H9 (cell line): ENCODE results near the gene PHC3. TPM values are rescaled to one million over a fixed set of nuclear protein-coding genes. Genes with fewer than 3 reads are reported as not detected.
A peak's percentile ranks its signal among the peaks of the same experiment; 100 is the strongest.

Experiments used
- DNase-seq: peaks from one replicate; pipeline ENCODE4 v3.0.0-alpha.2; 2017
- H2AFZ ChIP-seq: one replicate; pipeline ENCODE4 v1.6.1; 2013; ENCODE audit warnings: mild to moderate bottlenecking, low read length, control low read depth, moderate library complexity
- H2AK5ac ChIP-seq: 2 replicates; pipeline ENCODE4 v1.6.1; 2013; ENCODE audit warnings: low read length, control low read depth, mixed read lengths; ENCODE audit not compliant: insufficient read length
- H2BK120ac ChIP-seq: one replicate; pipeline ENCODE4 v1.6.1; 2013; ENCODE audit warnings: low read depth, mild to moderate bottlenecking, low read length, control low read depth, inconsistent platforms; ENCODE audit not compliant: poor library complexity, severe bottlenecking
- H2BK12ac ChIP-seq: 2 replicates; pipeline ENCODE4 v1.6.1; 2013; ENCODE audit warnings: low read length, control low read depth, mixed read lengths, low read depth; ENCODE audit not compliant: insufficient read length
- H2BK15ac ChIP-seq: 2 replicates; pipeline ENCODE4 v1.6.1; 2013; ENCODE audit warnings: low read depth, low read length, control low read depth
- H2BK20ac ChIP-seq: one replicate; pipeline ENCODE4 v1.6.1; 2013; ENCODE audit warnings: low read depth, mild to moderate bottlenecking, low read length, control low read depth, inconsistent platforms; ENCODE audit not compliant: poor library complexity, severe bottlenecking
- H2BK5ac ChIP-seq: 2 replicates; pipeline ENCODE4 v1.6.1; 2013; ENCODE audit warnings: low read length, control low read depth, mixed read lengths; ENCODE audit not compliant: insufficient read length
- H3K14ac ChIP-seq: 2 replicates; pipeline ENCODE4 v1.6.1; 2013; ENCODE audit warnings: low read length, control low read depth; ENCODE audit not compliant: insufficient read depth
- H3K18ac ChIP-seq: 2 replicates; pipeline ENCODE4 v1.6.1; 2013; ENCODE audit warnings: low read depth, mild to moderate bottlenecking, mixed read lengths, low read length, control low read depth; ENCODE audit not compliant: insufficient read length
- H3K23ac ChIP-seq: 2 replicates; pipeline ENCODE4 v1.6.1; 2013; ENCODE audit warnings: low read length, control low read depth, mixed read lengths, low read depth; ENCODE audit not compliant: insufficient read length
- H3K23me2 ChIP-seq: 2 replicates; pipeline ENCODE4 v1.6.1; 2013; ENCODE audit warnings: low read depth, mild to moderate bottlenecking, mixed read lengths, low read length, control low read depth; ENCODE audit not compliant: insufficient read length, poor library complexity, severe bottlenecking
- H3K27ac ChIP-seq: 2 replicates; pipeline ENCODE4 v1.5.1; 2013; ENCODE audit warnings: low read length, control low read depth, mixed read lengths, low read depth; ENCODE audit not compliant: insufficient read length
- H3K27me3 ChIP-seq: 2 replicates; pipeline ENCODE4 v1.6.1; 2013; ENCODE audit warnings: low read length, control low read depth, inconsistent platforms; ENCODE audit not compliant: insufficient read depth
- H3K4ac ChIP-seq: 2 replicates; pipeline ENCODE4 v1.6.1; 2013; ENCODE audit warnings: low read depth, mild to moderate bottlenecking, control low read depth, inconsistent platforms, low read length, moderate library complexity
- H3K4me1 ChIP-seq: 2 replicates; pipeline ENCODE4 v1.6.1; 2013; ENCODE audit warnings: low read length, control low read depth, inconsistent platforms; ENCODE audit not compliant: insufficient read depth
- H3K4me2 ChIP-seq: 2 replicates; pipeline ENCODE4 v1.6.1; 2013; ENCODE audit warnings: low read length, control low read depth, mixed read lengths; ENCODE audit not compliant: insufficient read length, insufficient read depth
- H3K56ac ChIP-seq: 2 replicates; pipeline ENCODE4 v1.6.1; 2013; ENCODE audit warnings: low read depth, mild to moderate bottlenecking, mixed read lengths, low read length, control low read depth; ENCODE audit not compliant: insufficient read length
- H3K79me1 ChIP-seq: 2 replicates; pipeline ENCODE4 v1.6.1; 2013; ENCODE audit warnings: low read depth, mild to moderate bottlenecking, moderate library complexity, low read length, control low read depth, inconsistent platforms; ENCODE audit not compliant: insufficient read depth, poor library complexity, severe bottlenecking
- H3K79me2 ChIP-seq: 2 replicates; pipeline ENCODE4 v1.6.1; 2013; ENCODE audit warnings: low read length, control low read depth, inconsistent platforms; ENCODE audit not compliant: insufficient read depth
- H3K9ac ChIP-seq: 2 replicates; pipeline ENCODE4 v1.6.1; 2013; ENCODE audit warnings: low read length, control low read depth, mixed read lengths; ENCODE audit not compliant: insufficient read length; ENCODE audit errors: extremely low read depth
- H3K9me3 ChIP-seq: one replicate; pipeline ENCODE4 v1.6.1; 2013; ENCODE audit warnings: low read depth, low read length, inconsistent platforms; ENCODE audit not compliant: control insufficient read depth
- H3T11ph ChIP-seq: one replicate; pipeline ENCODE4 v1.6.1; 2013; ENCODE audit warnings: mild to moderate bottlenecking, low read length, control low read depth, inconsistent platforms
- H4K20me1 ChIP-seq: one replicate; pipeline ENCODE4 v1.6.1; 2013; ENCODE audit not compliant: control insufficient read depth, insufficient read length, insufficient read depth
- H4K5ac ChIP-seq: 2 replicates; pipeline ENCODE4 v1.6.1; 2013; ENCODE audit warnings: low read depth, mild to moderate bottlenecking, mixed read lengths, low read length, control low read depth; ENCODE audit not compliant: insufficient read length
- H4K8ac ChIP-seq: replicated peaks from 2 replicates; pipeline ENCODE4 v1.6.1; 2013; ENCODE audit warnings: low read length, control low read depth, mixed read lengths, low read depth; ENCODE audit not compliant: insufficient read length
- H4K91ac ChIP-seq: 2 replicates; pipeline ENCODE4 v1.6.1; 2013; ENCODE audit warnings: low read depth, mild to moderate bottlenecking, moderate library complexity, mixed read lengths, low read length, control low read depth; ENCODE audit not compliant: insufficient read length
- H3K27ac Mint-ChIP-seq, 3 experiments: 2 replicates in 2 of 3; 3 replicates in 1 of 3; pipeline ENCODE4 v1.8.0; 2020 to 2021; ENCODE audit warnings: mixed read lengths in 3 of 3, mild to moderate bottlenecking in 1 of 3, moderate library complexity in 1 of 3
- H3K27me3 Mint-ChIP-seq: 2 replicates; pipeline ENCODE4 v1.8.0; 2021; ENCODE audit warnings: low read depth, mild to moderate bottlenecking, moderate library complexity, mixed read lengths
- H3K36me3 Mint-ChIP-seq, 3 experiments: 2 replicates in 2 of 3; 3 replicates in 1 of 3; pipeline ENCODE4 v1.8.0; 2020 to 2021; ENCODE audit warnings: low read depth in 3 of 3, mixed read lengths in 3 of 3; ENCODE audit not compliant: insufficient read depth in 1 of 3
- H3K4me1 Mint-ChIP-seq, 2 experiments: 2 replicates each; pipeline ENCODE4 v1.8.0; 2020; ENCODE audit warnings: mixed read lengths in 2 of 2
- H3K4me3 Mint-ChIP-seq, 2 experiments: 2 replicates in 1 of 2; 3 replicates in 1 of 2; pipeline ENCODE4 v1.8.0; 2020 to 2021; ENCODE audit warnings: mild to moderate bottlenecking in 2 of 2, mixed read lengths in 2 of 2, moderate library complexity in 1 of 2
- H3K9me3 Mint-ChIP-seq, 2 experiments: 2 replicates in 1 of 2; 3 replicates in 1 of 2; pipeline ENCODE4 v1.8.0; 2020; ENCODE audit warnings: mild to moderate bottlenecking in 2 of 2, mixed read lengths in 2 of 2, moderate library complexity in 1 of 2
- CTCF ChIP-seq: fragments of 200-600 bp; sonication (generic); conservative IDR thresholded peaks from 3 replicates; pipeline ENCODE4 v1.8.0; 2021; ENCODE audit warnings: antibody characterized with exemption, mild to moderate bottlenecking
- WGBS: extraction: QIAGEN DNeasy Blood & Tissue Kit; methylation state at CpG from one replicate; pipeline ENCODE4 v1.1.7; 2013; ENCODE audit warnings: missing lambda C conversion rate, low lambda C conversion rate, mixed read lengths; ENCODE audit not compliant: insufficient read length; ENCODE audit errors: extremely low coverage; 5-methylcytosine and 5-hydroxymethylcytosine counted together
- long read RNA-seq: library from polyadenylated mRNA; unstranded; transcript quantifications from one replicate; pipeline ENCODE4 v2.0.0, GENCODE V29; 2020
- total RNA-seq: library from RNA; stranded (reverse); gene quantifications from 2 replicates; pipeline ENCODE4 v1.2.1, GENCODE V29; 2021

Gene PHC3
- 26.4 and 27.2 TPM in 2 replicates for total RNA-seq
- long read RNA-seq, partial matches to known transcripts = 1 of 6 reads
- long read RNA-seq, other reads (novel, unspliced or antisense) = 4 of 6 reads

DNA sequence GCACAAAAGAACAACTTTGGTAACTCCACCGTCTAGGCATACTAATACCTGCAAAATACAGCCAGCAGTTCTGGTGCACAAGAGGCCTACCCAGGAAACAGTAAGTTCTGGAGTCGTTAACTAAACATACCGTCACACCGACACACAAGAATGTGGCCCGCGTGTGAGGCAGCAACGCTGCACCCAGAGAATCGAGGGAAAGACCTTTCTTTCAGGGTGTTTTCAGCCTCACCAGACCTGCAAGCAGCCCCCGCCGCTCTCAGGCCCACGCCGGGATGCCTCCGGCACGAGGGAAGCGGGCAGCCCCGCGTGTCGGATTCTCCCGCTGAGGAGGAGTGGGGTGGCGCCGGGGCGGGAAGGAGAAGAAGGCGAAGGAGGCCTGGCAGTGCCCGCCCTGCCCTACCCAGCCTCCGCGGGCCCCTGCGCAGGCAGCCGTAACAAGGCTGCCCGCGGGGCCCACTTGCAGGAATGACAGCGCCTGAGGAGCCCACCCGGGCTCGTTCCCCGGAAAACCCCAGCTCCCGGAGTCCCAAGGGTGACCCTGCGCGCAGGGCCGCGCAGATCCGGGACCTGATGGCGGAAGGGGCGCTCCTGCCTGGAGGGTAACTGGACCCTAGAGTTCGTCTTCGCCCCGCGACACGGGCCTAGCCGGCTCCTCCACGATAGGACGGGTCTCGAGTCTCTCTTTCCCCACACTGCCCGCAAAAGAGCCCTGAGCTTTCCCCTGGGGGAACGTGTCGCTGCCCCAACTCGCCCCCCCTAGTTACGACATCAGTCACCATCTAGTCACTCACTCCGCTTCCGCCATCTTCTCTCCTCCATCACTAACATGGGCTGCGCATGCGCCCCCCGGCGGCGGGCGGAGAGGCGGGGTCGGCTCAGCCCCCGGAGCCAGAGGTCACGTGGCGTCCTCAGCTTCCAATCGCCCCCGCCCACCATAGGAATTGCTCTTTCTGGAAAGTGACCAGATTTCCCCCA lies at the start of gene PHC3:
TSS of gene PHC3 (minus strand) at position 826 of the 978 bp plus-strand sequence. CDS start at position 808, 18 bp downstream.
- Histone ChIP-seq H3K4me1 (no peaks in the 10 kb centered on the region), H4K8ac (no peak within 1 kb of the TSS), H3K79me1 (no peaks in the 10 kb centered on the region), H3K4ac (no peak within 1 kb of the TSS), H2BK15ac (no peak within 1 kb of the TSS), H3K9ac (peak within 1 kb of the TSS; percentile 92), H3K4me2 (peak within 1 kb of the TSS; percentile 86), H2BK12ac (no peak within 1 kb of the TSS), H3K27ac (no peak within 1 kb of the TSS), H2BK20ac (no peak within 1 kb of the TSS), H4K20me1 (no peaks in the 10 kb centered on the region), H3K14ac (peak within 1 kb of the TSS; percentile 92), H2AFZ (no peak within 1 kb of the TSS), H3K79me2 (peaks cover 5% of the 10 kb centered on the region; the same call in 1 of the 2 replicates), H3K23me2 (peaks cover 10% of the 10 kb centered on the region), H3K18ac (peak within 1 kb of the TSS; percentile 91), H3K9me3 (no peaks in the 10 kb centered on the region), H3K23ac (no peak within 1 kb of the TSS), H2BK120ac (no peak within 1 kb of the TSS), H4K91ac (no peak within 1 kb of the TSS), H2AK5ac (no peak within 1 kb of the TSS), H2BK5ac (no peak within 1 kb of the TSS), H3T11ph (no peak within 1 kb of the TSS), H3K56ac (no peak within 1 kb of the TSS), H3K27me3 (no peaks in the 10 kb centered on the region), H4K5ac (no peak within 1 kb of the TSS)
- Mint-ChIP-seq H3K9me3 (no peaks in the 10 kb centered on the region), H3K4me3 (peak within 1 kb of the TSS; percentile 99 to 100), H3K4me1 (peaks cover 14 to 16% of the 10 kb centered on the region in 2 experiments), H3K27me3 (no peaks in the 10 kb centered on the region), H3K36me3 (peaks cover 10 to 22% (median 21%) of the 10 kb centered on the region in 3 experiments; a peak in 6 of 7 replicates), H3K27ac (peak within 1 kb of the TSS; percentile 96 to 100 (median 100))
- peak; percentile 94 for DNase-seq
- no peak for TF ChIP-seq CTCF
- WGBS = no CpG with 5 or more reads among the region's 71 CpGs
